ENCODE measurements around the gene TET3. TPM values are rescaled to one million over a fixed set of nuclear protein-coding genes. Genes with fewer than 3 reads are reported as not detected.

The TET3 gene
- total RNA-seq, 1 donor from 2014 or later: 34.6 TPM

DNA sequence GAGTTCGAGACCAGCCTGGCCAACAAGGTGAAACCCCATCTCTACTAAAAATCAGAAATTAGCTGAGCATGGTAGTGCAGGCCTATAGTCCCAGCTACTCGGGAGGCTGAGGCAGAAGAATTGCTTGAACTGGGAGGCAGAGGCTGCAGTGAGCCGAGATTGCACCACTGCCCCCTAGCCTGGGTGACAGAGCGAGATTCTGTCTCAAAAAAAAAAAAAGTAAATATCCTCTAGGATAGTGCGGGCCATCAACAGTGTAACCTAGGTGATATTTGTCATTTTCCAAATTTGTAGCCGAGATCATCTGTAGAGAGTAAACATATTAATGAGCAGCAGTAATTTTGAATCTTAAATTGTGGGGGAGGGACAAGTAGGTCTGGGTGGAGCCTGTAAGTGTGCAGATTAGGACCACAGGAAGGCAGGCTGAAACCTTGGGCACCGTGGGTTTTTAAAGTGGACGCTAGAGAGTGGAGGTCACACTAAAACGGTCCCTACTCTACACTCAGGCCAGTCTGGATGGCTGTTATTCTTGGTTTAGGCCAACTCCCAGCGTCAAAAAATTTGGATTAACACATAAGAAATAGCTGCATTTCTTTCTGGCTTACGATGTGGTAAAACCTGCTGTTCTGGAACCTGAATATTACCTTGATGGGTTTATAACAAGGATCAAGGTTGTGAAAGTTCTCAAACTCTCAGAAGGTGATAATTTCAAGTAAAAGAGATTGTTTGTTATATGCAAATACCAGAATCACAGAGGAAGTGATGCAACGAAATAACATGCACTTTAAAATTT, 22.7 kb upstream of the TET3 start:
- Mint-ChIP-seq H3K36me3 (peaks cover 36% of the 10 kb centered on the region), H3K9me3 (peaks cover 5% of the 10 kb centered on the region), H3K27me3 (no peaks in the 10 kb centered on the region), H3K27ac (peak overlapping the region; percentile 58), H3K4me3 (no peak overlapping the region), H3K4me1 (ENCODE audit: unreplicated experiment) (peaks cover 4% of the 10 kb centered on the region)
- DNase-seq (ENCODE audit: extremely low spot score, unreplicated experiment): no peak
- TF ChIP-seq, protein P1, sequence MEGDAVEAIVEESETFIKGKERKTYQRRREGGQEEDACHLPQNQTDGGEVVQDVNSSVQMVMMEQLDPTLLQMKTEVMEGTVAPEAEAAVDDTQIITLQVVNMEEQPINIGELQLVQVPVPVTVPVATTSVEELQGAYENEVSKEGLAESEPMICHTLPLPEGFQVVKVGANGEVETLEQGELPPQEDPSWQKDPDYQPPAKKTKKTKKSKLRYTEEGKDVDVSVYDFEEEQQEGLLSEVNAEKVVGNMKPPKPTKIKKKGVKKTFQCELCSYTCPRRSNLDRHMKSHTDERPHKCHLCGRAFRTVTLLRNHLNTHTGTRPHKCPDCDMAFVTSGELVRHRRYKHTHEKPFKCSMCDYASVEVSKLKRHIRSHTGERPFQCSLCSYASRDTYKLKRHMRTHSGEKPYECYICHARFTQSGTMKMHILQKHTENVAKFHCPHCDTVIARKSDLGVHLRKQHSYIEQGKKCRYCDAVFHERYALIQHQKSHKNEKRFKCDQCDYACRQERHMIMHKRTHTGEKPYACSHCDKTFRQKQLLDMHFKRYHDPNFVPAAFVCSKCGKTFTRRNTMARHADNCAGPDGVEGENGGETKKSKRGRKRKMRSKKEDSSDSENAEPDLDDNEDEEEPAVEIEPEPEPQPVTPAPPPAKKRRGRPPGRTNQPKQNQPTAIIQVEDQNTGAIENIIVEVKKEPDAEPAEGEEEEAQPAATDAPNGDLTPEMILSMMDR (conservative IDR thresholded peaks at IDR 0.05): no peak

GRCh38 chr2:73962798-73963197, 21.9 kb upstream of the TET3 start:
- Mint-ChIP-seq H3K36me3 (peaks cover 33% of the 10 kb centered on the region), H3K9me3 (peaks cover 5% of the 10 kb centered on the region), H3K4me1 (ENCODE audit: unreplicated experiment) (peaks cover 4% of the 10 kb centered on the region), H3K27me3 (no peaks in the 10 kb centered on the region), H3K27ac (peak overlapping the region; percentile 58), H3K4me3 (no peak overlapping the region)
- TF ChIP-seq, protein P1 (conservative IDR thresholded peaks at IDR 0.05): no peak
- no peak for DNase-seq (ENCODE audit: extremely low spot score, unreplicated experiment)

DNA sequence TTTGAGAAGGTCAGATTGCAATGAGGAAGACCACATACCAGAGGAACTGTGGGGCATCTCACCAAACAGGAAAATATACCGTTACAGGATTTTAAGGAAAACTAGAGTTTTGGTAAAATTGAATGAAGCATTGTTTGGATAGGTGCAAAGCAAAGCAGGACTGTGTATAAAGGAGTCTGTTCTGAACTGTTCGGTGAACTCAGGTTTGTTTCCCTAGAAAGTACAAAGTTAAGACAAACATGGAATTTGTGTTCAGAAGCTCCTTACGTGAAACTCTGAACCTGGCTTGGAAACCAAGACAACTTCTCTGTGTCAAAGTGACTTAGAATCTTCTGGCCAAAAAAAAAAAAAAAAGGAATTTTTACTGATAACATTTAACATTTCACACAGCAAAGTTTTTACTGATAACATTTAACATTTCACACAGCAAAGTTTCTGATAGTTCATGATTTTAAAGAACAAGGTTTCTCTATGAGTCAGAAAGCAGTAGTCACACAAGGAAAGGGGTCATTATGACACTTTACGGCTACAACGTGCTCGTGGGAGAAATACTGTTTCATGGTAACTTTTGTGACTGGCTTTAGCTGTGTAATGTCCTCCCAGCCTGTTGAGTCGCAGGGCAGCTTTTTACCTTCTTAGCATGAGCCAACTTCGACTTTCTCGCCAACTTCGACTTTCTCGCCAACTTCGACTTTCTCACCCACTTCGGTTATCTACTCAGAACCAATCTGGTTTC, 21.2 kb upstream of the TET3 start:
- Mint-ChIP-seq H3K27me3 (no peaks in the 10 kb centered on the region), H3K27ac (peak overlapping the region; percentile 13), H3K4me1 (ENCODE audit: unreplicated experiment) (peaks cover 4% of the 10 kb centered on the region), H3K4me3 (no peak overlapping the region), H3K36me3 (peaks cover 25% of the 10 kb centered on the region), H3K9me3 (peaks cover 5% of the 10 kb centered on the region)
- DNase-seq (ENCODE audit: extremely low spot score, unreplicated experiment): no peak
- TF ChIP-seq, protein P1 (conservative IDR thresholded peaks at IDR 0.05): no peak

DNA sequence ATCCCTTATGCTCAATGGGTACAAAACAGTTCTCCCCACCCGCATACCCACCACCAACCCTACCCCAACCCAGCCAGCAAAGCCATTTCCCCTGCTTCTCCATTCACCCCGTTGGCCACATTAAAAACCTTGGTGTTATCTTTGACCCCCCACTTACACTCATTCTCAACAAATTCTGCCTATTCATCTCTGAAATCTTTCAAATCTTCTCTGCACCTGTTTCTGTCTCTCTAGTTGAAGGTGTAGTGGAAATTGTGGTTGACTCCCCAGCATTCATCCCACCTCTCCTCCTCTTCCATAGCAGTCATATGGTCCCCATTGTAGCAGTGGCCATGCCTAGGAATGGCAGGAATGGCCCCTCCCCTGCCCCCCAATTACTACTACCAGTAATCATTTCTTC, 20.5 kb upstream of the TET3 start:
- Mint-ChIP-seq H3K27me3 (no peaks in the 10 kb centered on the region), H3K4me3 (no peak overlapping the region), H3K27ac (peak overlapping the region; percentile 13), H3K36me3 (peaks cover 18% of the 10 kb centered on the region), H3K9me3 (peaks cover 5% of the 10 kb centered on the region), H3K4me1 (ENCODE audit: unreplicated experiment) (peaks cover 4% of the 10 kb centered on the region)
- no peak for DNase-seq (ENCODE audit: extremely low spot score, unreplicated experiment)
- TF ChIP-seq, protein P1 (conservative IDR thresholded peaks at IDR 0.05): no peak

- Mint-ChIP-seq H3K9me3 (peaks cover 5% of the 10 kb centered on the region), H3K36me3 (peaks cover 12% of the 10 kb centered on the region), H3K27ac (peak overlapping the region; percentile 3), H3K4me3 (no peak overlapping the region), H3K27me3 (no peaks in the 10 kb centered on the region), H3K4me1 (ENCODE audit: unreplicated experiment) (peaks cover 4% of the 10 kb centered on the region)
- DNase-seq (ENCODE audit: extremely low spot score, unreplicated experiment): no peak
- TF ChIP-seq, protein P1 (conservative IDR thresholded peaks at IDR 0.05): no peak
Observed at GRCh38 chr2:73965053-73965452, 19.7 kb upstream of the TET3 start.

Data from type B pancreatic cell (in vitro differentiated cells).